Lower lobe of right lung (tissue), 2 donors: ENCODE measurements around the gene NES. TPM values are rescaled to one million over a fixed set of nuclear protein-coding genes. Genes with fewer than 3 reads are reported as not detected.

Experiments used
- ATAC-seq, 2 donors: fragments of 200-7000 bp; cut with Tn5 transposase; one replicate each; pipeline ENCODE4 v1.9.1; 2020 to 2022; ENCODE audit warnings: mild to moderate bottlenecking in 2 of 2, moderate library complexity in 2 of 2
- DNase-seq: peaks from one replicate; pipeline ENCODE4 v3.0.0-alpha.2; 2020
- H3K27ac ChIP-seq: fragments of 200-600 bp; one replicate; pipeline ENCODE4 v1.8.0; 2022
- H3K27me3 ChIP-seq: fragments of 200-600 bp; one replicate; pipeline ENCODE4 v1.8.0; 2022; ENCODE audit warnings: low read depth
- H3K36me3 ChIP-seq: fragments of 200-600 bp; one replicate; pipeline ENCODE4 v1.8.0; 2022; ENCODE audit warnings: mild to moderate bottlenecking
- H3K4me1 ChIP-seq: fragments of 200-600 bp; one replicate; pipeline ENCODE4 v1.8.0; 2022
- H3K4me3 ChIP-seq: fragments of 200-600 bp; one replicate; pipeline ENCODE4 v1.8.0; 2022; ENCODE audit warnings: mild to moderate bottlenecking
- H3K9me3 ChIP-seq: fragments of 200-600 bp; one replicate; pipeline ENCODE4 v1.8.0; 2022
- intact Hi-C: fragments of 100-400 bp; cut with DNase I; formaldehyde crosslinking; loops from one replicate; pipeline ENCODE4 v1.11.0; 2022
- total RNA-seq: library from RNA; stranded (reverse); fragmentation: NEBNext Ultra II Directional; extraction: Animal tissue kit (Norgen Biotek cat#: 25700); gene quantifications from one replicate; pipeline ENCODE4 v1.2.1, GENCODE V29; 2021
- TF ChIP-seq, protein P1 (sequence below): fragments of 200-600 bp; IDR thresholded peaks from one replicate; pipeline ENCODE4 v1.8.0; 2022; ENCODE audit warnings: antibody characterized with exemption, mild to moderate bottlenecking
- donor health status: DM: no; HTN: yes; CAD: no; lungs with severe emphysema.

NES gene
- total RNA-seq, 1 donor from 2014 or later, result 39.8 TPM

DNA sequence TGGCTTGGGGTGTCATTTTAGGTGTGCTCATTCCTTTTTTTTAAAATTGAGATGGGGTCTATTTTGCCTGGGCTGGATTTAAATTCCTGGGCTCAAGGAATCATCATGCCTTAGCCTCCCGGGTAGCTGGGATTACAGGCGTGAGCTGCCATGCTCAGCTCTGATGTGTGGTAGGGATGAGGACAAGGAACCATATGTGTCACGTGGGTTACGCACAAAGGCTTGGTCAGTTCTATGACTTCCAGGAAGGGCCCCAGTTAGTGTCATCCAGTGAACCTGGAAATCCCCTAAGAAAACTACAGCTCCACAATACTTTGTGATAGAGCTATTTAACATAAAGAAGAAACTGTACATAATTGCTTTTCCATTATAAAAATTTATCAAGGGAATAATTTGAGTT, 44.3 kb upstream of the NES start:
- no peak for ATAC-seq
- peaks cover 24% of the 10 kb centered on the region for H3K4me1 ChIP-seq
- no peaks in the 10 kb centered on the region for H3K9me3 ChIP-seq
- no peak for DNase-seq
- TF ChIP-seq, protein P1, sequence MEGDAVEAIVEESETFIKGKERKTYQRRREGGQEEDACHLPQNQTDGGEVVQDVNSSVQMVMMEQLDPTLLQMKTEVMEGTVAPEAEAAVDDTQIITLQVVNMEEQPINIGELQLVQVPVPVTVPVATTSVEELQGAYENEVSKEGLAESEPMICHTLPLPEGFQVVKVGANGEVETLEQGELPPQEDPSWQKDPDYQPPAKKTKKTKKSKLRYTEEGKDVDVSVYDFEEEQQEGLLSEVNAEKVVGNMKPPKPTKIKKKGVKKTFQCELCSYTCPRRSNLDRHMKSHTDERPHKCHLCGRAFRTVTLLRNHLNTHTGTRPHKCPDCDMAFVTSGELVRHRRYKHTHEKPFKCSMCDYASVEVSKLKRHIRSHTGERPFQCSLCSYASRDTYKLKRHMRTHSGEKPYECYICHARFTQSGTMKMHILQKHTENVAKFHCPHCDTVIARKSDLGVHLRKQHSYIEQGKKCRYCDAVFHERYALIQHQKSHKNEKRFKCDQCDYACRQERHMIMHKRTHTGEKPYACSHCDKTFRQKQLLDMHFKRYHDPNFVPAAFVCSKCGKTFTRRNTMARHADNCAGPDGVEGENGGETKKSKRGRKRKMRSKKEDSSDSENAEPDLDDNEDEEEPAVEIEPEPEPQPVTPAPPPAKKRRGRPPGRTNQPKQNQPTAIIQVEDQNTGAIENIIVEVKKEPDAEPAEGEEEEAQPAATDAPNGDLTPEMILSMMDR, result no peak
- H3K4me3 ChIP-seq, result no peak overlapping the region
- no peaks in the 10 kb centered on the region for H3K27me3 ChIP-seq
- peaks cover 62% of the 10 kb centered on the region for H3K36me3 ChIP-seq
- no peak overlapping the region for H3K27ac ChIP-seq
- intact Hi-C loops, result no loop called here

DNA sequence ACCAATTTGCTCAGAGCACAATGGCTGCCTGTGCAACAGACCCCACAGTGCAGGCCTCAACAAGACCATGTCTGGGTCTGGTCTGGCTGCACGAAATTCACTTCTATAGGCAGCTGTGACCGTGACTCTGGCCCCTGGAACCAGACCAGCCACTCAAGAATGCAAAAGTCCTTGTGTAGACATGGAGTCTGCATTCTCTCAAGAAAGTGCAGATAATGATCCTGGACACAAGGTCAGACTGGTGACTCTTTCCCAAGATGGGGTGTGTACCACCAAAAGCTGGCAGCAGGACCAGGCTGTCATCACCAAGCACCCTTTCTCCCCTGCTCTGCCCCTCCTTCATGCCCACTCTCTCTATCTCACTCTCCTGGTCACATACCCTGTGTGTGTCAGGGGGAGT, 43.9 kb upstream of the NES start:
- Histone ChIP-seq H3K4me3 (no peak overlapping the region), H3K27me3 (no peaks in the 10 kb centered on the region), H3K4me1 (peaks cover 20% of the 10 kb centered on the region), H3K9me3 (no peaks in the 10 kb centered on the region), H3K27ac (no peak overlapping the region), H3K36me3 (peaks cover 62% of the 10 kb centered on the region)
- intact Hi-C loops, result no loop called here
- ATAC-seq, result no peak
- no peak for DNase-seq
- TF ChIP-seq, protein P1, result no peak

DNA sequence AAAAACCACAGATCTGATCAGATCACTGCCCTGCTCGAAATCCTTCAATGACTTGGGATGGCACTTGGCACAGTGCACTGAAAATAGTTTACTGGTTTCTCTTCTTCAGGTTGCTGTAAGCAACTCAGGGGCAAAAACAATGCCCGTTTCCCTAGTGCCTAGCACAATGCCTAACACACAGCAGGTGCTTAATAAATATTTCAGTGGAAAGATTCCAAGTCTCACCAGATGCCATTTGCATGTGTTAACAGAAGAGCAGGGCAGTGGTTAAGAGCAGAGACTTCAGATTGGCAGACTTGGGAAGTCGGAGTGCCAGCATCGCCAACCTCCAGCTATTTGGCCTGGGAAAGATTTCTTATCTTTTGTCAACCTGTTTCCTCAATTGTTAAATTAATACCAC, 40.1 kb upstream of the NES start:
- Histone ChIP-seq H3K36me3 (peaks cover 31% of the 10 kb centered on the region), H3K27ac (no peak overlapping the region), H3K9me3 (no peaks in the 10 kb centered on the region), H3K27me3 (no peaks in the 10 kb centered on the region), H3K4me3 (no peak overlapping the region), H3K4me1 (no peaks in the 10 kb centered on the region)
- TF ChIP-seq, protein P1, result no peak
- ATAC-seq, result no peak
- no peak for DNase-seq
- intact Hi-C loops, result no loop called here

DNA sequence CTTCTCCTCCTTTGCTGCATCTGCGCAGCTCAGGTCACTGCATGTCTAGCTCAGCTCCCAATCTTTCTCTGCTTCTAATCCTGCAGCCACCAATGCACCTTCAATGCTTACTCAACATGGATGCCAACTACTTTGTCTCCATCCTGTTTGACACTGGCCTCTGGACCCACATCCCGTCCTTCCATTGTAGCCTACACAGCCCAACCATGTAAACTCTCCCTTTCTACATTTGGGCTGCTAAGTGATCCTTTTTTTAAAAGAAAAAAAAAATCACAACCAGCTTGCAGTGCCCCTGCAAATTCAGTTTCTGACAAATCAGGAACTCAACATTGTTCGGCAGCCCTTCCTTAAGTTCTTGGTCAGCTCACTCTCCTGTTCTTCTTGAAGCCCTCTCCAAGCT, 37.6 kb upstream of the NES start:
- H3K27ac ChIP-seq, result no peak overlapping the region
- H3K36me3 ChIP-seq, result peaks cover 10% of the 10 kb centered on the region
- H3K27me3 ChIP-seq, result no peaks in the 10 kb centered on the region
- intact Hi-C loops, result no loop called here
- TF ChIP-seq, protein P1, result no peak
- H3K9me3 ChIP-seq, result no peaks in the 10 kb centered on the region
- H3K4me3 ChIP-seq, result no peak overlapping the region
- no peak for ATAC-seq
- no peak for DNase-seq
- H3K4me1 ChIP-seq, result no peaks in the 10 kb centered on the region

DNA sequence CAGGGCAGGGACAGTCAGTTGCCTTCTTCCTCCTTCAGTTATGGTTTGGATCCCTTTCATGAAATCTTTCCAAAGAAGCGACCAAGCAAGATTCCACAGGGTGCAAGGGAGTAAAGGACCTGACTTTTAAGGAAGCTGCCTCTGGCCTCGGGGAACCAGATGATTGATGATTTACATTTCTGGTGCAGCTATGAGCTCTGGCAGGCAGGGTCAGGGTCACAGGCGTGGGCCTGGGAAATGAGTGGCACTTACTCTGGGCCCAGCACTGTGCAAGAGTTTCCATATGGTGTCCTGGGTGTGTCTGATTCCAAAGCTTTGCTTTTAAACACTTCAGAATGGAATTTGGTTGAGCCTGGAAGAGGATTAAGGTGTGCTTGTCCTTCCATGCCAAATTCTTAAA, 35.4 kb upstream of the NES start:
- DNase-seq (no peak), ATAC-seq (no peak)
- Histone ChIP-seq H3K9me3 (no peaks in the 10 kb centered on the region), H3K4me3 (no peak overlapping the region), H3K36me3 (no peaks in the 10 kb centered on the region), H3K27ac (no peak overlapping the region), H3K27me3 (no peaks in the 10 kb centered on the region), H3K4me1 (peaks cover 5% of the 10 kb centered on the region)
- TF ChIP-seq, protein P1, result no peak
- intact Hi-C loops, result no loop called here
